WTC11 (cell line): Measurements from ENCODE around the gene MSH2. TPM values are rescaled to one million over a fixed set of nuclear protein-coding genes. Genes with fewer than 3 reads are reported as not detected.
"Not testable (repeated sequence)": the region's sequence is repeated elsewhere in the genome, so short reads cannot be mapped to it uniquely, and the experiment has no call there.

ENCODE experiments used
- ATAC-seq: fragments of 200-7000 bp; cut with Tn5 transposase; 2 replicates; pipeline ENCODE4 v1.10.0; 2021; ENCODE audit warnings: mild to moderate bottlenecking, moderate library complexity
- CTCF ChIA-PET: fragments of 300-600 bp; sonication (Branson Sonifier 250); formaldehyde crosslinking; loops from one replicate; lab custom pipeline; 2021; ENCODE audit warnings: antibody characterized with exemption; lab: Charles Lee
- POLR2A ChIA-PET: fragments of 350-600 bp; sonication (Branson Sonifier 250); formaldehyde crosslinking; loops from one replicate; lab custom pipeline; 2021; ENCODE audit warnings: antibody characterized with exemption; lab: Charles Lee
- DNase-seq: peaks from one replicate; pipeline ENCODE4 v3.0.0; 2021; ENCODE audit warnings: low spot score
- H3K27ac Mint-ChIP-seq: 2 replicates; pipeline ENCODE4 v1.8.0; 2021; ENCODE audit warnings: mixed read lengths
- H3K27me3 Mint-ChIP-seq: 2 replicates; pipeline ENCODE4 v1.8.0; 2021; ENCODE audit warnings: low read depth, mild to moderate bottlenecking, moderate library complexity, mixed read lengths
- H3K36me3 Mint-ChIP-seq: 2 replicates; pipeline ENCODE4 v1.8.0; 2021; ENCODE audit warnings: mixed read lengths
- H3K4me1 Mint-ChIP-seq: 2 replicates; pipeline ENCODE4 v1.8.0; 2022; ENCODE audit warnings: mixed read lengths
- H3K4me3 Mint-ChIP-seq: 2 replicates; pipeline ENCODE4 v1.8.0; 2021; ENCODE audit warnings: mild to moderate bottlenecking, moderate library complexity, mixed read lengths
- H3K9me3 Mint-ChIP-seq: 2 replicates; pipeline ENCODE4 v1.8.0; 2021; ENCODE audit warnings: mixed read lengths
- CBFB ChIP-seq: sonication (generic); formaldehyde crosslinking; IDR thresholded peaks from 2 replicates; pipeline ENCODE4 v1.8.1; 2022; ENCODE audit warnings: mild to moderate bottlenecking, low read depth, missing genetic modification reagents
- CREB1 ChIP-seq: sonication (generic); formaldehyde crosslinking; IDR thresholded peaks from 2 replicates; pipeline ENCODE4 v1.8.0; 2023; ENCODE audit warnings: mild to moderate bottlenecking, missing genetic modification reagents
- FOXK1 ChIP-seq: sonication (generic); formaldehyde crosslinking; IDR thresholded peaks from 2 replicates; pipeline ENCODE4 v1.8.0; 2022; ENCODE audit warnings: mild to moderate bottlenecking, moderate library complexity, missing genetic modification reagents
- GABPB1 ChIP-seq: sonication (generic); formaldehyde crosslinking; IDR thresholded peaks from 2 replicates; pipeline ENCODE4 v1.8.1; 2023; ENCODE audit warnings: mild to moderate bottlenecking, missing genetic modification reagents
- JUN ChIP-seq: sonication (generic); formaldehyde crosslinking; IDR thresholded peaks from 2 replicates; pipeline ENCODE4 v1.8.0; 2023; ENCODE audit warnings: mild to moderate bottlenecking, missing genetic modification reagents
- NFATC4 ChIP-seq: fragments of 250-450 bp; sonication (Bioruptor Pico); IDR thresholded peaks from 2 replicates; pipeline ENCODE4 v1.9.0; 2021; ENCODE audit warnings: mild to moderate bottlenecking
- ZNF138 ChIP-seq: sonication (generic); formaldehyde crosslinking; conservative IDR thresholded peaks from 2 replicates; pipeline ENCODE4 v1.8.1; 2022; ENCODE audit warnings: mild to moderate bottlenecking, moderate library complexity, missing genetic modification reagents
- total RNA-seq: library from RNA; stranded (reverse); gene quantifications from 3 replicates; pipeline ENCODE4 v1.2.3, GENCODE V29; 2021
- TF ChIP-seq, protein P1 (sequence below): sonication (generic); formaldehyde crosslinking; conservative IDR thresholded peaks from 2 replicates; pipeline ENCODE4 v1.8.1; 2023; ENCODE audit warnings: mild to moderate bottlenecking, low read depth, missing genetic modification reagents, moderate library complexity
- TF ChIP-seq, protein P2 (sequence below): sonication (generic); formaldehyde crosslinking; IDR thresholded peaks from 2 replicates; pipeline ENCODE4 v1.8.1; 2022; ENCODE audit warnings: low read depth, mild to moderate bottlenecking, moderate library complexity, missing genetic modification reagents, borderline replicate concordance
- TF ChIP-seq, protein P3 (sequence below): sonication (generic); formaldehyde crosslinking; IDR thresholded peaks from 2 replicates; pipeline ENCODE4 v1.8.1; 2022; ENCODE audit warnings: missing genetic modification reagents, borderline replicate concordance
- TF ChIP-seq, protein P4 (sequence below): fragments of 200-600 bp; IDR thresholded peaks from 2 replicates; pipeline ENCODE4 v1.8.0; 2022; ENCODE audit warnings: antibody characterized with exemption
- TF ChIP-seq, protein P5 (sequence below): sonication (generic); formaldehyde crosslinking; IDR thresholded peaks from 2 replicates; pipeline ENCODE4 v1.8.0; 2022; ENCODE audit warnings: mild to moderate bottlenecking, missing genetic modification reagents
- TF ChIP-seq, protein P6 (sequence below): sonication (generic); formaldehyde crosslinking; conservative IDR thresholded peaks from 2 replicates; pipeline ENCODE4 v1.8.1; 2022; ENCODE audit warnings: mild to moderate bottlenecking, missing genetic modification reagents
- TF ChIP-seq, protein P7 (sequence below): sonication (generic); formaldehyde crosslinking; IDR thresholded peaks from 2 replicates; pipeline ENCODE4 v1.8.1; 2023; ENCODE audit warnings: mild to moderate bottlenecking, moderate library complexity, missing genetic modification reagents
- TF ChIP-seq, protein P8 (sequence below): sonication (generic); formaldehyde crosslinking; IDR thresholded peaks from 2 replicates; pipeline ENCODE4 v1.8.1; 2022; ENCODE audit warnings: mild to moderate bottlenecking, moderate library complexity, missing genetic modification reagents

Gene MSH2
- total RNA-seq, 1 experiment from 2014 or later = 244 TPM

DNA sequence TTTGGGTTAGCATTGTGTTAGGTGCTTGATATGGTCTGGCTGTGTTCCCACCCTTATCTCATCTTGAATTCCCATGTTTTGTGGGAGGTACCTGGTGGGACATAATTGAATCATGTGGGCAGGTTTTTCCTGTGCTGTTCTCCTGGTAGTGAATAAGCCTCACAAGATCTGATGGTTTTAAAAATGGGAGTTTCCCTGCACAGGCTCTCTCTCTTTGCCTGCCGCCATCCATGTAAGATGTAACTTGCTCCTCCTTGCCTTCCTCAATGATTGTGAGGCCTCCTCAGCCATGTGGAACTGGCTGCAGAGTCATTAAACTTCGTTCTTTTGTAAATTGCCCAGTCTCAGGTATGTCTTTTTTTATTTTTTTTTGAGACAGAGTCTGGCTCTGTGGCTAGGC, 2.8 kb downstream of the MSH2 start (continued):
- TF ChIP-seq, protein P1, sequence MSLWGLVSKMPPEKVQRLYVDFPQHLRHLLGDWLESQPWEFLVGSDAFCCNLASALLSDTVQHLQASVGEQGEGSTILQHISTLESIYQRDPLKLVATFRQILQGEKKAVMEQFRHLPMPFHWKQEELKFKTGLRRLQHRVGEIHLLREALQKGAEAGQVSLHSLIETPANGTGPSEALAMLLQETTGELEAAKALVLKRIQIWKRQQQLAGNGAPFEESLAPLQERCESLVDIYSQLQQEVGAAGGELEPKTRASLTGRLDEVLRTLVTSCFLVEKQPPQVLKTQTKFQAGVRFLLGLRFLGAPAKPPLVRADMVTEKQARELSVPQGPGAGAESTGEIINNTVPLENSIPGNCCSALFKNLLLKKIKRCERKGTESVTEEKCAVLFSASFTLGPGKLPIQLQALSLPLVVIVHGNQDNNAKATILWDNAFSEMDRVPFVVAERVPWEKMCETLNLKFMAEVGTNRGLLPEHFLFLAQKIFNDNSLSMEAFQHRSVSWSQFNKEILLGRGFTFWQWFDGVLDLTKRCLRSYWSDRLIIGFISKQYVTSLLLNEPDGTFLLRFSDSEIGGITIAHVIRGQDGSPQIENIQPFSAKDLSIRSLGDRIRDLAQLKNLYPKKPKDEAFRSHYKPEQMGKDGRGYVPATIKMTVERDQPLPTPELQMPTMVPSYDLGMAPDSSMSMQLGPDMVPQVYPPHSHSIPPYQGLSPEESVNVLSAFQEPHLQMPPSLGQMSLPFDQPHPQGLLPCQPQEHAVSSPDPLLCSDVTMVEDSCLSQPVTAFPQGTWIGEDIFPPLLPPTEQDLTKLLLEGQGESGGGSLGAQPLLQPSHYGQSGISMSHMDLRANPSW (CRISPR knock-in tag) = no peak
- TF ChIP-seq GABPB1 (CRISPR knock-in tag) (no peak), JUN (CRISPR knock-in tag) (no peak), CBFB (CRISPR knock-in tag) (no peak), FOXK1 (CRISPR knock-in tag) (no peak), CREB1 (CRISPR knock-in tag) (no peak), NFATC4 (CRISPR knock-in tag) (no peak), ZNF138 (CRISPR knock-in tag) (no peak)
- TF ChIP-seq, protein P2, sequence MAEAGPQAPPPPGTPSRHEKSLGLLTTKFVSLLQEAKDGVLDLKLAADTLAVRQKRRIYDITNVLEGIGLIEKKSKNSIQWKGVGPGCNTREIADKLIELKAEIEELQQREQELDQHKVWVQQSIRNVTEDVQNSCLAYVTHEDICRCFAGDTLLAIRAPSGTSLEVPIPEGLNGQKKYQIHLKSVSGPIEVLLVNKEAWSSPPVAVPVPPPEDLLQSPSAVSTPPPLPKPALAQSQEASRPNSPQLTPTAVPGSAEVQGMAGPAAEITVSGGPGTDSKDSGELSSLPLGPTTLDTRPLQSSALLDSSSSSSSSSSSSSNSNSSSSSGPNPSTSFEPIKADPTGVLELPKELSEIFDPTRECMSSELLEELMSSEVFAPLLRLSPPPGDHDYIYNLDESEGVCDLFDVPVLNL (CRISPR knock-in tag) = no peak
- TF ChIP-seq, protein P3, sequence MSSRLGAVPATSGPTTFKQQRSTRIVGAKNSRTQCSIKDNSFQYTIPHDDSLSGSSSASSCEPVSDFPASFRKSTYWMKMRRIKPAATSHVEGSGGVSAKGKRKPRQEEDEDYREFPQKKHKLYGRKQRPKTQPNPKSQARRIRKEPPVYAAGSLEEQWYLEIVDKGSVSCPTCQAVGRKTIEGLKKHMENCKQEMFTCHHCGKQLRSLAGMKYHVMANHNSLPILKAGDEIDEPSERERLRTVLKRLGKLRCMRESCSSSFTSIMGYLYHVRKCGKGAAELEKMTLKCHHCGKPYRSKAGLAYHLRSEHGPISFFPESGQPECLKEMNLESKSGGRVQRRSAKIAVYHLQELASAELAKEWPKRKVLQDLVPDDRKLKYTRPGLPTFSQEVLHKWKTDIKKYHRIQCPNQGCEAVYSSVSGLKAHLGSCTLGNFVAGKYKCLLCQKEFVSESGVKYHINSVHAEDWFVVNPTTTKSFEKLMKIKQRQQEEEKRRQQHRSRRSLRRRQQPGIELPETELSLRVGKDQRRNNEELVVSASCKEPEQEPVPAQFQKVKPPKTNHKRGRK (CRISPR knock-in tag) = no peak
- TF ChIP-seq, protein P4, sequence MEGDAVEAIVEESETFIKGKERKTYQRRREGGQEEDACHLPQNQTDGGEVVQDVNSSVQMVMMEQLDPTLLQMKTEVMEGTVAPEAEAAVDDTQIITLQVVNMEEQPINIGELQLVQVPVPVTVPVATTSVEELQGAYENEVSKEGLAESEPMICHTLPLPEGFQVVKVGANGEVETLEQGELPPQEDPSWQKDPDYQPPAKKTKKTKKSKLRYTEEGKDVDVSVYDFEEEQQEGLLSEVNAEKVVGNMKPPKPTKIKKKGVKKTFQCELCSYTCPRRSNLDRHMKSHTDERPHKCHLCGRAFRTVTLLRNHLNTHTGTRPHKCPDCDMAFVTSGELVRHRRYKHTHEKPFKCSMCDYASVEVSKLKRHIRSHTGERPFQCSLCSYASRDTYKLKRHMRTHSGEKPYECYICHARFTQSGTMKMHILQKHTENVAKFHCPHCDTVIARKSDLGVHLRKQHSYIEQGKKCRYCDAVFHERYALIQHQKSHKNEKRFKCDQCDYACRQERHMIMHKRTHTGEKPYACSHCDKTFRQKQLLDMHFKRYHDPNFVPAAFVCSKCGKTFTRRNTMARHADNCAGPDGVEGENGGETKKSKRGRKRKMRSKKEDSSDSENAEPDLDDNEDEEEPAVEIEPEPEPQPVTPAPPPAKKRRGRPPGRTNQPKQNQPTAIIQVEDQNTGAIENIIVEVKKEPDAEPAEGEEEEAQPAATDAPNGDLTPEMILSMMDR = no peak
- TF ChIP-seq, protein P5, sequence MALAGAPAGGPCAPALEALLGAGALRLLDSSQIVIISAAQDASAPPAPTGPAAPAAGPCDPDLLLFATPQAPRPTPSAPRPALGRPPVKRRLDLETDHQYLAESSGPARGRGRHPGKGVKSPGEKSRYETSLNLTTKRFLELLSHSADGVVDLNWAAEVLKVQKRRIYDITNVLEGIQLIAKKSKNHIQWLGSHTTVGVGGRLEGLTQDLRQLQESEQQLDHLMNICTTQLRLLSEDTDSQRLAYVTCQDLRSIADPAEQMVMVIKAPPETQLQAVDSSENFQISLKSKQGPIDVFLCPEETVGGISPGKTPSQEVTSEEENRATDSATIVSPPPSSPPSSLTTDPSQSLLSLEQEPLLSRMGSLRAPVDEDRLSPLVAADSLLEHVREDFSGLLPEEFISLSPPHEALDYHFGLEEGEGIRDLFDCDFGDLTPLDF (CRISPR knock-in tag) = no peak
- TF ChIP-seq, protein P6, sequence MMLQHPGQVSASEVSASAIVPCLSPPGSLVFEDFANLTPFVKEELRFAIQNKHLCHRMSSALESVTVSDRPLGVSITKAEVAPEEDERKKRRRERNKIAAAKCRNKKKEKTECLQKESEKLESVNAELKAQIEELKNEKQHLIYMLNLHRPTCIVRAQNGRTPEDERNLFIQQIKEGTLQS (CRISPR knock-in tag) = no peak
- TF ChIP-seq, protein P7, sequence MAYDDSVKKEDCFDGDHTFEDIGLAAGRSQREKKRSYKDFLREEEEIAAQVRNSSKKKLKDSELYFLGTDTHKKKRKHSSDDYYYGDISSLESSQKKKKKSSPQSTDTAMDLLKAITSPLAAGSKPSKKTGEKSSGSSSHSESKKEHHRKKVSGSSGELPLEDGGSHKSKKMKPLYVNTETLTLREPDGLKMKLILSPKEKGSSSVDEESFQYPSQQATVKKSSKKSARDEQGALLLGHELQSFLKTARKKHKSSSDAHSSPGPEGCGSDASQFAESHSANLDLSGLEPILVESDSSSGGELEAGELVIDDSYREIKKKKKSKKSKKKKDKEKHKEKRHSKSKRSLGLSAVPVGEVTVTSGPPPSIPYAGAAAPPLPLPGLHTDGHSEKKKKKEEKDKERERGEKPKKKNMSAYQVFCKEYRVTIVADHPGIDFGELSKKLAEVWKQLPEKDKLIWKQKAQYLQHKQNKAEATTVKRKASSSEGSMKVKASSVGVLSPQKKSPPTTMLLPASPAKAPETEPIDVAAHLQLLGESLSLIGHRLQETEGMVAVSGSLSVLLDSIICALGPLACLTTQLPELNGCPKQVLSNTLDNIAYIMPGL (CRISPR knock-in tag) = no peak
- TF ChIP-seq, protein P8, sequence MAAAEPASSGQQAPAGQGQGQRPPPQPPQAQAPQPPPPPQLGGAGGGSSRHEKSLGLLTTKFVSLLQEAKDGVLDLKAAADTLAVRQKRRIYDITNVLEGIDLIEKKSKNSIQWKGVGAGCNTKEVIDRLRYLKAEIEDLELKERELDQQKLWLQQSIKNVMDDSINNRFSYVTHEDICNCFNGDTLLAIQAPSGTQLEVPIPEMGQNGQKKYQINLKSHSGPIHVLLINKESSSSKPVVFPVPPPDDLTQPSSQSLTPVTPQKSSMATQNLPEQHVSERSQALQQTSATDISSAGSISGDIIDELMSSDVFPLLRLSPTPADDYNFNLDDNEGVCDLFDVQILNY (CRISPR knock-in tag) = no peak
- TF ChIP-seq, all 79 proteins: peak for 0

DNA sequence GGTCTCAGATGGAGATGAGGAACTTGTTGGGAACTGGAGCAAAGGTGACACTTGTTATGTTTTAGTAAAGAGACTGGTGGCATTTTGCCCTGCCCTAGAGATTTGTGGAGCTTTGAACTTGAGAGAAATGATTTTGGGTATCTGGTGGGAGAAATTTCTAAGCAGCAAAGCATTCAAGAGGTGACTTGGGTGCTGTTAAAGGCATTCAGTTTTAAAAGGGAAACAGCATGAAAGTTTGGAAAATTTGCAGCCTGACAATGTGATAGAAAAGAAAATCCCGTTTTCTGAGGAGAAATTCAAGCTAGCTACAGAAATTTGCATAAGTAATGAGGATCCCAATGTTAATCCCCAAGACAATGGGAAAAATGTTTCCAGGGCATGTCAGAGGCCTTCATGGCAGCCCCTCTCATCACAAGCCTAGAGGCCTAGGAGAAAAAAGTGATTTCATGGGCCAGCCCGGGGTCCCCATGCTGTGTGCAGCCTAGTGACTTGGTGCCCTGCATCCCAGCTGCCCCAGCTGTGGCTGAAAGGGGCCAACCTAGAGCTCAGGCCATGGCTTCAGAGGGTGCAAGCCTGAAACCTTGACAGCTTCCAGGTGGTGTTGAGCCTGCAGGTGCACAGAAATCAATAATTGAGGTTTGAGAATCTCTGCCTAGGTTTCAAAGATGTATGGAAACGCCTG, 3.8 kb downstream of the MSH2 start:
- Mint-ChIP-seq H3K9me3 (peaks cover 13% of the 10 kb centered on the region), H3K27ac (peak overlapping the region; percentile 88), H3K4me3 (peak overlapping the region; percentile 91), H3K4me1 (peaks cover 43% of the 10 kb centered on the region), H3K36me3 (peaks cover 52% of the 10 kb centered on the region)
- DNase-seq, POLR2A ChIA-PET, ATAC-seq, H3K27me3 Mint-ChIP-seq: not testable (repeated sequence)
- CTCF ChIA-PET = interaction anchor here (2.3 to 2.6 kb wide), 2 partner anchors 19 to 71 kb away, joined by 7 to 10 read pairs; no protein-coding TSS in a partner anchor

DNA sequence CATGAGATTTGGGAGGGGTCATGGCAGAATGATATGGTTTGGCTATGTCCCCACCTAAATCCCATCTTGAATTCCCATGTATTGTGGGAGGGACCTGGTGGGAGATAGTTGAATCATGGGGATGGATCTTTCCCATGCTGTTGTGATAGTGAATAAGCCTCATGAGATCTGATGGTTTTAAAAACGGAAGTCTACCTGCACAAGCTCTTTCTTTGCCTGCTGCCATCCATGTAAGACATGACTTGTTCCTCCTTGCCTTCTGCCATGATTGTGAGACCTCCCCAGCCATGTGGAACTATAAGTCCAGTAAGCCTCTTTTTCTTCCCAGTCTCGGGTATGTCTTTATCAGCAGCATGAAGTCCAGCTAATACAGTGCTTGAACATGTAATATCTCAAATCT, 5.0 kb downstream of the MSH2 start:
- POLR2A ChIA-PET, ATAC-seq, DNase-seq, H3K27me3 Mint-ChIP-seq: not testable (repeated sequence)
- CTCF ChIA-PET = interaction anchor here (2.3 kb wide), 1 partner anchor 73 kb away, joined by 10 read pairs; no protein-coding TSS in a partner anchor
- Mint-ChIP-seq H3K27ac (peak overlapping the region; percentile 88), H3K4me3 (peak overlapping the region; percentile 3; the same call in 1 of the 2 replicates), H3K36me3 (peaks cover 62% of the 10 kb centered on the region), H3K4me1 (peaks cover 36% of the 10 kb centered on the region), H3K9me3 (peaks cover 13% of the 10 kb centered on the region)
